ENCODE measurements around the gene UPK1A. TPM values are rescaled to one million over a fixed set of nuclear protein-coding genes. Genes with fewer than 3 reads are reported as not detected.

UPK1A gene
- total RNA-seq, 5 donors from 2014 or later (not counting 1 experiment from before 2014, with no cell fraction given): 0.20 to 0.56 (median 0.38) TPM; not detected in 1

GRCh38 chr19:35720163-35720524 is 53.8 kb downstream of the UPK1A start:
- ChIA-PET POLR2A (no interaction called here), CTCF (no interaction called here)
- peaks cover 33 to 43% (median 38%) of the 10 kb centered on the region in 3 donors for H3K4me1 Mint-ChIP-seq
- no peak overlapping the region for H3K4me3 ChIP-seq (ENCODE audit: control insufficient read depth in 1 of 2, extremely low read depth in 1 of 2, low read length in 1 of 2)
- DNase-seq: no peak
- no peak overlapping the region for H3K27ac ChIP-seq (ENCODE audit: low read length)
- no peaks in the 10 kb centered on the region for H3K9me3 ChIP-seq
- H3K27me3 ChIP-seq (replicated peaks in 1 of 2; ENCODE audit: control insufficient read depth in 2 of 2, extremely low read depth in 1 of 2, insufficient read depth in 2 of 2, low read length in 1 of 2): no peaks in the 10 kb centered on the region
- H3K4me3 Mint-ChIP-seq: peak overlapping the region; percentile 25 to 52 (median 41)
- 95% methylated on average over 8 of the region's 9 CpGs for WGBS (ENCODE audit: insufficient coverage)
- peaks cover 7 to 42% of the 10 kb centered on the region in 2 experiments for H3K4me1 ChIP-seq (ENCODE audit: control insufficient read depth in 1 of 2, extremely low read depth in 1 of 2, insufficient read depth in 2 of 2, low read length in 2 of 2)
- no peak overlapping the region for H3K27ac Mint-ChIP-seq
- H3K36me3 Mint-ChIP-seq: peaks cover 27% of the 10 kb centered on the region
- H3K36me3 ChIP-seq (ENCODE audit: control insufficient read depth in 2 of 2, extremely low read depth in 1 of 2, insufficient read depth in 1 of 2, low read length in 1 of 2): peaks cover 29 to 46% of the 10 kb centered on the region in 2 donors
- ATAC-seq (replicated peaks in 1 of 4): no peak
- no peaks in the 10 kb centered on the region for H3K27me3 Mint-ChIP-seq
- no peaks in the 10 kb centered on the region for H3K9me3 Mint-ChIP-seq

- Mint-ChIP-seq H3K4me3 (peak overlapping the region in 1 of 3 donors; percentile 25), H3K9me3 (no peaks in the 10 kb centered on the region), H3K27me3 (no peaks in the 10 kb centered on the region), H3K4me1 (peaks cover 32 to 39% (median 37%) of the 10 kb centered on the region in 3 donors), H3K27ac (no peak overlapping the region), H3K36me3 (peaks cover 32% of the 10 kb centered on the region)
- H3K36me3 ChIP-seq (ENCODE audit: control insufficient read depth in 2 of 2, extremely low read depth in 1 of 2, insufficient read depth in 1 of 2, low read length in 1 of 2): peaks cover 34 to 51% of the 10 kb centered on the region in 2 donors
- H3K27me3 ChIP-seq (replicated peaks in 1 of 2; ENCODE audit: control insufficient read depth in 2 of 2, extremely low read depth in 1 of 2, insufficient read depth in 2 of 2, low read length in 1 of 2): no peaks in the 10 kb centered on the region
- H3K4me3 ChIP-seq (ENCODE audit: control insufficient read depth in 1 of 2, extremely low read depth in 1 of 2, low read length in 1 of 2): no peak overlapping the region
- ChIA-PET CTCF (no interaction called here), POLR2A (no interaction called here)
- H3K27ac ChIP-seq (ENCODE audit: low read length): no peak overlapping the region
- H3K9me3 ChIP-seq: no peaks in the 10 kb centered on the region
- DNase-seq: no peak
- peaks cover 6 to 37% of the 10 kb centered on the region in 2 experiments for H3K4me1 ChIP-seq (ENCODE audit: control insufficient read depth in 1 of 2, extremely low read depth in 1 of 2, insufficient read depth in 2 of 2, low read length in 2 of 2)
- ATAC-seq (replicated peaks in 1 of 4): no peak
- WGBS (ENCODE audit: insufficient coverage): 96% methylated on average over 6 of the region's 17 CpGs
Measured at GRCh38 chr19:35720648-35721047, 54.3 kb downstream of the UPK1A start.

GRCh38 chr19:35721374-35721773 is 55.1 kb downstream of the UPK1A start:
- H3K4me3 Mint-ChIP-seq: peak overlapping the region in 1 of 3 donors; percentile 15
- no peaks in the 10 kb centered on the region for H3K27me3 ChIP-seq (replicated peaks in 1 of 2; ENCODE audit: control insufficient read depth in 2 of 2, extremely low read depth in 1 of 2, insufficient read depth in 2 of 2, low read length in 1 of 2)
- WGBS (ENCODE audit: insufficient coverage): 96% methylated on average over 11 of the region's 16 CpGs

GRCh38 chr19:35722461-35722860 is 56.1 kb downstream of the UPK1A start:
- ATAC-seq (replicated peaks in 1 of 4): no peak
- H3K4me1 ChIP-seq (ENCODE audit: control insufficient read depth in 1 of 2, extremely low read depth in 1 of 2, insufficient read depth in 2 of 2, low read length in 2 of 2): peaks cover 5 to 21% of the 10 kb centered on the region in 2 experiments
- peaks cover 44 to 68% of the 10 kb centered on the region in 2 donors for H3K36me3 ChIP-seq (ENCODE audit: control insufficient read depth in 2 of 2, extremely low read depth in 1 of 2, insufficient read depth in 1 of 2, low read length in 1 of 2)
- ChIA-PET POLR2A (no interaction called here), CTCF (no interaction called here)
- no peak overlapping the region for H3K27ac ChIP-seq (ENCODE audit: low read length)
- Mint-ChIP-seq H3K9me3 (no peaks in the 10 kb centered on the region), H3K27ac (no peak overlapping the region), H3K4me3 (no peak overlapping the region), H3K36me3 (peaks cover 44% of the 10 kb centered on the region), H3K4me1 (peaks cover 24 to 28% (median 26%) of the 10 kb centered on the region in 3 donors), H3K27me3 (no peaks in the 10 kb centered on the region)
- 95% methylated on average over 8 of the region's 14 CpGs for WGBS (ENCODE audit: insufficient coverage)
- no peak for DNase-seq
- H3K4me3 ChIP-seq (ENCODE audit: control insufficient read depth in 1 of 2, extremely low read depth in 1 of 2, low read length in 1 of 2): no peak overlapping the region
- no peaks in the 10 kb centered on the region for H3K27me3 ChIP-seq (replicated peaks in 1 of 2; ENCODE audit: control insufficient read depth in 2 of 2, extremely low read depth in 1 of 2, insufficient read depth in 2 of 2, low read length in 1 of 2)
- no peaks in the 10 kb centered on the region for H3K9me3 ChIP-seq

More at GRCh38 chr19:35721374-35721773, 55.1 kb downstream of the UPK1A start:
- Mint-ChIP-seq H3K27me3 (no peaks in the 10 kb centered on the region), H3K9me3 (no peaks in the 10 kb centered on the region), H3K36me3 (peaks cover 39% of the 10 kb centered on the region), H3K4me1 (peaks cover 29 to 32% (median 30%) of the 10 kb centered on the region in 3 donors), H3K27ac (no peak overlapping the region)
- POLR2A ChIA-PET: no interaction called here
- H3K4me1 ChIP-seq (ENCODE audit: control insufficient read depth in 1 of 2, extremely low read depth in 1 of 2, insufficient read depth in 2 of 2, low read length in 2 of 2): peaks cover 5 to 29% of the 10 kb centered on the region in 2 experiments
- H3K27ac ChIP-seq (ENCODE audit: low read length): no peak overlapping the region
- ATAC-seq (replicated peaks in 1 of 4): no peak
- no peaks in the 10 kb centered on the region for H3K9me3 ChIP-seq
- CTCF ChIA-PET: no interaction called here
- no peak for DNase-seq
- H3K4me3 ChIP-seq (ENCODE audit: control insufficient read depth in 1 of 2, extremely low read depth in 1 of 2, low read length in 1 of 2): no peak overlapping the region
- H3K36me3 ChIP-seq (ENCODE audit: control insufficient read depth in 2 of 2, extremely low read depth in 1 of 2, insufficient read depth in 1 of 2, low read length in 1 of 2): peaks cover 39 to 58% of the 10 kb centered on the region in 2 donors

GRCh38 chr19:35722897-35723296 is 56.6 kb downstream of the UPK1A start:
- POLR2A ChIA-PET: interaction anchor here in 1 of 2 donors (0.6 kb wide), 1 partner anchor 706 kb away, joined by 3 read pairs; no protein-coding TSS in a partner anchor
- peaks cover 5 to 21% of the 10 kb centered on the region in 2 experiments for H3K4me1 ChIP-seq (ENCODE audit: control insufficient read depth in 1 of 2, extremely low read depth in 1 of 2, insufficient read depth in 2 of 2, low read length in 2 of 2)
- 100% methylated on average over 14 of the region's 16 CpGs for WGBS (ENCODE audit: insufficient coverage)
- Mint-ChIP-seq H3K27me3 (no peaks in the 10 kb centered on the region), H3K4me1 (peaks cover 24 to 28% (median 26%) of the 10 kb centered on the region in 3 donors), H3K36me3 (peaks cover 44% of the 10 kb centered on the region), H3K27ac (no peak overlapping the region), H3K4me3 (no peak overlapping the region), H3K9me3 (no peaks in the 10 kb centered on the region)
- H3K4me3 ChIP-seq (ENCODE audit: control insufficient read depth in 1 of 2, extremely low read depth in 1 of 2, low read length in 1 of 2): no peak overlapping the region
- DNase-seq (no peak), ATAC-seq (replicated peaks in 1 of 4) (no peak)
- CTCF ChIA-PET: interaction anchor here in 1 of 2 donors (0.6 kb wide), 1 partner anchor 24 kb away, joined by 8 read pairs; no protein-coding TSS in a partner anchor
- no peaks in the 10 kb centered on the region for H3K9me3 ChIP-seq
- peaks cover 47 to 72% of the 10 kb centered on the region in 2 donors for H3K36me3 ChIP-seq (ENCODE audit: control insufficient read depth in 2 of 2, extremely low read depth in 1 of 2, insufficient read depth in 1 of 2, low read length in 1 of 2)
- no peaks in the 10 kb centered on the region for H3K27me3 ChIP-seq (replicated peaks in 1 of 2; ENCODE audit: control insufficient read depth in 2 of 2, extremely low read depth in 1 of 2, insufficient read depth in 2 of 2, low read length in 1 of 2)
- H3K27ac ChIP-seq (ENCODE audit: low read length): no peak overlapping the region

- DNase-seq (no peak), ATAC-seq (replicated peaks in 1 of 4) (no peak)
- peaks cover 20 to 25% (median 24%) of the 10 kb centered on the region in 3 donors for H3K4me1 Mint-ChIP-seq
- Histone ChIP-seq H3K4me1 (ENCODE audit: control insufficient read depth in 1 of 2, extremely low read depth in 1 of 2, insufficient read depth in 2 of 2, low read length in 2 of 2) (peaks cover 4 to 17% of the 10 kb centered on the region in 2 experiments), H3K36me3 (ENCODE audit: control insufficient read depth in 2 of 2, extremely low read depth in 1 of 2, insufficient read depth in 1 of 2, low read length in 1 of 2) (peaks cover 49 to 80% of the 10 kb centered on the region in 2 donors), H3K27me3 (replicated peaks in 1 of 2; ENCODE audit: control insufficient read depth in 2 of 2, extremely low read depth in 1 of 2, insufficient read depth in 2 of 2, low read length in 1 of 2) (no peaks in the 10 kb centered on the region), H3K4me3 (ENCODE audit: control insufficient read depth in 1 of 2, extremely low read depth in 1 of 2, low read length in 1 of 2) (no peak overlapping the region), H3K27ac (ENCODE audit: low read length) (no peak overlapping the region), H3K9me3 (no peaks in the 10 kb centered on the region)
- peaks cover 52% of the 10 kb centered on the region for H3K36me3 Mint-ChIP-seq
- no peaks in the 10 kb centered on the region for H3K27me3 Mint-ChIP-seq
- no peaks in the 10 kb centered on the region for H3K9me3 Mint-ChIP-seq
- no peak overlapping the region for H3K4me3 Mint-ChIP-seq
- H3K27ac Mint-ChIP-seq: no peak overlapping the region
- over 99% methylated on average over 24 of the region's 24 CpGs for WGBS (ENCODE audit: insufficient coverage)
- CTCF ChIA-PET: interaction anchor here in 1 of 2 donors (0.6 kb wide), 1 partner anchor 19 kb away, joined by 5 read pairs; no protein-coding TSS in a partner anchor
- POLR2A ChIA-PET: interaction anchor here in 1 of 2 donors (1.2 kb wide), 1 partner anchor 24 kb away, joined by 3 read pairs; no protein-coding TSS in a partner anchor
Measured at GRCh38 chr19:35723671-35724070, 57.4 kb downstream of the UPK1A start.

All from T-cell (primary cell).